Ishikawa (cell line): Measurements from ENCODE around the gene KLF15.

Source experiments
- CEBPB ChIP-seq: IDR thresholded peaks from 2 replicates; pipeline ENCODE4 v1.6.1; 2012
- CREB1 ChIP-seq: IDR thresholded peaks from 2 replicates; pipeline ENCODE4 v1.6.1; 2012; ENCODE audit warnings: low read depth
- EGR1 ChIP-seq: IDR thresholded peaks from 2 replicates; pipeline ENCODE4 v1.6.1; 2012
- EP300 ChIP-seq: IDR thresholded peaks from 2 replicates; pipeline ENCODE4 v1.6.1; 2012; ENCODE audit warnings: borderline replicate concordance
- FOXM1 ChIP-seq: IDR thresholded peaks from 2 replicates; pipeline ENCODE4 v1.6.1; 2012; ENCODE audit warnings: low read depth, borderline replicate concordance
- NFIC ChIP-seq: IDR thresholded peaks from 2 replicates; pipeline ENCODE4 v1.6.1; 2012
- RAD21 ChIP-seq: IDR thresholded peaks from 2 replicates; pipeline ENCODE4 v1.6.1; 2012; ENCODE audit warnings: low read depth
- TAF1 ChIP-seq: IDR thresholded peaks from 2 replicates; pipeline ENCODE4 v1.6.1; 2012; ENCODE audit warnings: low read depth, mild to moderate bottlenecking
- TCF12 ChIP-seq: IDR thresholded peaks from 2 replicates; pipeline ENCODE4 v1.6.1; 2012; ENCODE audit warnings: low read depth
- TEAD4 ChIP-seq: IDR thresholded peaks from 2 replicates; pipeline ENCODE4 v1.6.1; 2012
- YY1 ChIP-seq: IDR thresholded peaks from 2 replicates; pipeline ENCODE4 v1.6.1; 2012; ENCODE audit warnings: low read depth
- ZBTB7A ChIP-seq: IDR thresholded peaks from 2 replicates; pipeline ENCODE4 v1.6.1; 2012; ENCODE audit warnings: low read depth
- TF ChIP-seq, protein P1 (sequence below): IDR thresholded peaks from 2 replicates; pipeline ENCODE4 v1.6.1; 2012
- TF ChIP-seq, protein P2 (sequence below): IDR thresholded peaks from 2 replicates; pipeline ENCODE4 v1.6.1; 2012
- TF ChIP-seq, protein P3 (sequence below): IDR thresholded peaks from 2 replicates; pipeline ENCODE4 v1.6.1; 2012; ENCODE audit warnings: low read depth, mild to moderate bottlenecking

KLF15 gene

DNA sequence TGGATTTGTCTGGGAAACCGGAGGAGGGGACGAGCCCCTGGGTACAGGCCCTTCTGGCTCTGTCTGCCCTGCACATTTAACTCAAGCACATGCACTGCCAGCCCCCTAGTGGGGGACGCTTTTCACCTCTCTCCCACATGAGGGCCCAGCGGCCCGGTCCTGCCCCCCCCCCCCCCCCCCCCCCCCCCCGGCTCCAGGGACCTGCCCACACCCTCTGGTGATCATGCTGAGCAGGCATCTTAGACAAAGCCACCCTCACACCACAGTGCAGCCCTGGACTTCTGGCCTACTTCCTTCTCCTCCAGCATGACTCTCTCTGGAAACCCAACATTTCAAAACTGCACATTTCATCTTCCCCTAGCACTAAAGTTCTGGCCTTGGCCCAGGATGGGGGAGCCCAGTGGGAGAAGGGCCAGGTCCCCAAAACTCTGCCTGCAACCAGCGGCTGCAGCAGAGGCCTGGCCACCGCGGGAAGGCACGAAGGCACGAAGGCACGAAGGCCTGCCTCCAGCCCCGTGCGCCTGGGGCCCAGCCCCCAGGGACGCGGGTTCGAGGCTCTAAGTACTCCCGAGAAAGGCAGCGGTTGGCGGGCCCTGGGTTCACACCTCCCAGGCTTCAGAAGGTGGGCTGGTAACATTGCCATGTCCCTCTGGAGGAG lies 14.1 kb downstream of the KLF15 start:
- TF ChIP-seq ZBTB7A (no peak), CEBPB (no peak), FOXM1 (no peak), EP300 (no peak)
- TF ChIP-seq, protein P1, sequence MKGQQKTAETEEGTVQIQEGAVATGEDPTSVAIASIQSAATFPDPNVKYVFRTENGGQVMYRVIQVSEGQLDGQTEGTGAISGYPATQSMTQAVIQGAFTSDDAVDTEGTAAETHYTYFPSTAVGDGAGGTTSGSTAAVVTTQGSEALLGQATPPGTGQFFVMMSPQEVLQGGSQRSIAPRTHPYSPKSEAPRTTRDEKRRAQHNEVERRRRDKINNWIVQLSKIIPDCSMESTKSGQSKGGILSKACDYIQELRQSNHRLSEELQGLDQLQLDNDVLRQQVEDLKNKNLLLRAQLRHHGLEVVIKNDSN = no peak

DNA sequence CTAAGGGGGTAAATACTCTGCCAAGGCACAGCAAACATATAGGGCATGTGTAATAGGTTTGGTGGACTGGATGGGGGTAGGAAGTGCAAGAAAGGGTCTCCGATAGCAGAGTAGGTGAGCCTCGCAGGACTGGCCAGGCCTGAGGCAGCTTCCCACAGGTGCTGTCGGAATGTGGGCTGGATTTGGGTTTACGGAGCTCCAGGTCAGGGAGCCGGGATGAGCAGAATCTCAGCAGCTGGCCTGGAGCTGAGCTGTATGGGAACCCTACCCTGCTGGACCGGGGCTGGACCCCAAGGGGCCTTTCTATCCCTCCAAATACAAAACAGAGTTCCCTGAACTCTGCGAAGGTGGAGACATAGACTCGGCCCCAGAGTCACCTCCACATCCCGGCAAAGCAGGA lies 15.0 kb downstream of the KLF15 start:
- TF ChIP-seq CEBPB = no peak
- no peak for TF ChIP-seq FOXM1
- no peak for TF ChIP-seq EP300
- TF ChIP-seq CREB1 = no peak
- no peak for TF ChIP-seq YY1
- TF ChIP-seq, protein P1 = no peak
- TF ChIP-seq TCF12 = no peak
- TF ChIP-seq EGR1 = no peak
- TF ChIP-seq TEAD4 = no peak
- TF ChIP-seq ZBTB7A = no peak
- no peak for TF ChIP-seq TAF1
- TF ChIP-seq, protein P2, sequence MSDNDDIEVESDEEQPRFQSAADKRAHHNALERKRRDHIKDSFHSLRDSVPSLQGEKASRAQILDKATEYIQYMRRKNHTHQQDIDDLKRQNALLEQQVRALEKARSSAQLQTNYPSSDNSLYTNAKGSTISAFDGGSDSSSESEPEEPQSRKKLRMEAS = no peak
- TF ChIP-seq, protein P3, sequence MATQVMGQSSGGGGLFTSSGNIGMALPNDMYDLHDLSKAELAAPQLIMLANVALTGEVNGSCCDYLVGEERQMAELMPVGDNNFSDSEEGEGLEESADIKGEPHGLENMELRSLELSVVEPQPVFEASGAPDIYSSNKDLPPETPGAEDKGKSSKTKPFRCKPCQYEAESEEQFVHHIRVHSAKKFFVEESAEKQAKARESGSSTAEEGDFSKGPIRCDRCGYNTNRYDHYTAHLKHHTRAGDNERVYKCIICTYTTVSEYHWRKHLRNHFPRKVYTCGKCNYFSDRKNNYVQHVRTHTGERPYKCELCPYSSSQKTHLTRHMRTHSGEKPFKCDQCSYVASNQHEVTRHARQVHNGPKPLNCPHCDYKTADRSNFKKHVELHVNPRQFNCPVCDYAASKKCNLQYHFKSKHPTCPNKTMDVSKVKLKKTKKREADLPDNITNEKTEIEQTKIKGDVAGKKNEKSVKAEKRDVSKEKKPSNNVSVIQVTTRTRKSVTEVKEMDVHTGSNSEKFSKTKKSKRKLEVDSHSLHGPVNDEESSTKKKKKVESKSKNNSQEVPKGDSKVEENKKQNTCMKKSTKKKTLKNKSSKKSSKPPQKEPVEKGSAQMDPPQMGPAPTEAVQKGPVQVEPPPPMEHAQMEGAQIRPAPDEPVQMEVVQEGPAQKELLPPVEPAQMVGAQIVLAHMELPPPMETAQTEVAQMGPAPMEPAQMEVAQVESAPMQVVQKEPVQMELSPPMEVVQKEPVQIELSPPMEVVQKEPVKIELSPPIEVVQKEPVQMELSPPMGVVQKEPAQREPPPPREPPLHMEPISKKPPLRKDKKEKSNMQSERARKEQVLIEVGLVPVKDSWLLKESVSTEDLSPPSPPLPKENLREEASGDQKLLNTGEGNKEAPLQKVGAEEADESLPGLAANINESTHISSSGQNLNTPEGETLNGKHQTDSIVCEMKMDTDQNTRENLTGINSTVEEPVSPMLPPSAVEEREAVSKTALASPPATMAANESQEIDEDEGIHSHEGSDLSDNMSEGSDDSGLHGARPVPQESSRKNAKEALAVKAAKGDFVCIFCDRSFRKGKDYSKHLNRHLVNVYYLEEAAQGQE = no peak
- TF ChIP-seq NFIC = no peak
- no peak for TF ChIP-seq RAD21

DNA sequence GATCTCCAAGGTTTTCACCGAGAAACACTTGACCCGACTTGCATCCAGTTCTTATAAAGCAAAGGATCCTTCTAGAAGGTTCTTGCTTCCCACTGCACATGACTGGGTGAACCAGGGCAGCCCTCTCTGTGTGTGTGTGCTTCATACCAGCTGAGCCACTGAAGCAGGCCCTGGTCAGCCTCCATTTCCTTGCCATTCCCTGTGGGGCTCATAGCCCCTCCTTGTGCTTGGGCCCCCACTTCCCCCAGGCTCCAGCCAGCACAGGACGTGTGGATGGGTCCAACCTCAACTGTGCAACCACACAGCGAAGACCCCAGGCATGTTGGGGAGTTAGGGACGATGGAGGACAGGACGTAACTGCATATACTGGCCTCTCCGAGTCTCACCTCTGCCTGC lies 15.5 kb downstream of the KLF15 start:
- TF ChIP-seq TCF12 (no peak), CEBPB (no peak), TAF1 (no peak)
- TF ChIP-seq, protein P1 = no peak
- TF ChIP-seq, protein P3 = no peak

DNA sequence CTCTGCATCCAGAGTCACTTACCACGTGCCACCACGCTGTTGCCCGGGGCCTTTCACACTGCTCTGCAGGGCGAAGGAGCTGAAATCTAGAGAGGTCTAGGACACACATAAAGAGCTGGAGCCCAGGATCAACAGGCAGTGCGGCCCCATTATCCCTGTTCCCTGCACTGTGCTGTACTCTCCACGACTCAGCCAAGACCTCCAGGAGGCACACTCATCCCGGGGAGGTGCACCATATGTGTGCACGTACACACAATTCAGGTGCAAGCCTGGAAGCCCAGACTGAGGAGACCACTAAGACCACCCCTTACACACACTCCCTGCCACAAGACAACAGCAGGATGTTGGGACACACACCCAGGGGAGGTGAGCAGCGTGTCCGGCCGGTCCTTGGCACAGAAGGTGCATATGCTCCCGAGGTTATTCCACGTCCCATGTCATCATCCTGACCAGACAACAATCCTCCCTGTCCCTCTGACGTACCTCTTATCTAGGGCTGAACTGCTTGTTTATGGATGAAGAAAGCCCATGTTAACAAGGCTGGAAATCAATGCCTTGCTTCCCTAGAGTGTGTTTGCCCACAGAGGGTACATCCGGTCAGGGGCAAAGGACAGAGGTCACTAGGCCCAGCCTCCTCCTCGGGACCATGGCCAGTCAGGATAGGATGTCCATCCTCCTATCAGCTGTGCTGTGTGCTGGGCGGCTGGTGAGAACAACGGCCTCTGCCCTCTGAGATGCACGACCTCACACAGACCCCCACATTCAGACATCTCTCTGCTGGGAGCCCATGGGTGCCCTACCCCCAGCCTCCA lies 16.1 kb downstream of the KLF15 start:
- TF ChIP-seq, protein P1 = no peak
- no peak for TF ChIP-seq FOXM1
- no peak for TF ChIP-seq TEAD4
- no peak for TF ChIP-seq NFIC
- TF ChIP-seq TAF1 = no peak
- no peak for TF ChIP-seq ZBTB7A
- TF ChIP-seq, protein P2 = no peak
- TF ChIP-seq YY1 = no peak
- TF ChIP-seq CREB1 = no peak
- no peak for TF ChIP-seq TCF12
- TF ChIP-seq RAD21 = no peak
- no peak for TF ChIP-seq EGR1
- no peak for TF ChIP-seq CEBPB
- no peak for TF ChIP-seq EP300
- TF ChIP-seq, protein P3 = no peak
